GM12875 (cell line): ENCODE measurements around the gene EXT2.

Source experiments
- H3K4me3 ChIP-seq: one replicate; pipeline ENCODE4 v1.5.1; 2011; ENCODE audit warnings: low read depth, low read length, control low read depth
- TF ChIP-seq, protein P1 (sequence below): IDR thresholded peaks from 2 replicates; pipeline ENCODE4 v1.5.1; 2011; ENCODE audit warnings: low read depth, mild to moderate bottlenecking, control low read depth, inconsistent platforms, low read length, moderate library complexity, borderline replicate concordance; ENCODE audit not compliant: insufficient read depth

Gene EXT2

DNA sequence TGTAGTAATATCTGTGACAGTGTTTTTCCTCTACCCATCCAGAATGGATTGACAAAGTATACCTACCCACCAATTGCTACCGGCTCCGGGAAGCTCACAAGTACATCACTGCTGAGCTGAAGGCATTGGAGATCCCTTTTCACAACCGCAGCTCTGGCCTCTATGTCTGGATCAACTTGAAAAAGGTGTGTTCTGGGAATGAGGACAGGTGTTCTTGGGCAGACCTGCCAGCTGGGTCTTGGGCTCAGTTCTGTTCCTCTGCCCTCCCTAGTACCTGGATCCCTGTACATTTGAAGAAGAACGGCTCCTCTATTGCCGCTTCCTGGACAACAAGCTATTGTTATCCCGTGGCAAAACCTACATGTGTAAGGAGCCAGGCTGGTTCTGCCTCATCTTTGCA, 37.2 kb upstream of the EXT2 start:
- no peak overlapping the region for H3K4me3 ChIP-seq
- TF ChIP-seq, protein P1, sequence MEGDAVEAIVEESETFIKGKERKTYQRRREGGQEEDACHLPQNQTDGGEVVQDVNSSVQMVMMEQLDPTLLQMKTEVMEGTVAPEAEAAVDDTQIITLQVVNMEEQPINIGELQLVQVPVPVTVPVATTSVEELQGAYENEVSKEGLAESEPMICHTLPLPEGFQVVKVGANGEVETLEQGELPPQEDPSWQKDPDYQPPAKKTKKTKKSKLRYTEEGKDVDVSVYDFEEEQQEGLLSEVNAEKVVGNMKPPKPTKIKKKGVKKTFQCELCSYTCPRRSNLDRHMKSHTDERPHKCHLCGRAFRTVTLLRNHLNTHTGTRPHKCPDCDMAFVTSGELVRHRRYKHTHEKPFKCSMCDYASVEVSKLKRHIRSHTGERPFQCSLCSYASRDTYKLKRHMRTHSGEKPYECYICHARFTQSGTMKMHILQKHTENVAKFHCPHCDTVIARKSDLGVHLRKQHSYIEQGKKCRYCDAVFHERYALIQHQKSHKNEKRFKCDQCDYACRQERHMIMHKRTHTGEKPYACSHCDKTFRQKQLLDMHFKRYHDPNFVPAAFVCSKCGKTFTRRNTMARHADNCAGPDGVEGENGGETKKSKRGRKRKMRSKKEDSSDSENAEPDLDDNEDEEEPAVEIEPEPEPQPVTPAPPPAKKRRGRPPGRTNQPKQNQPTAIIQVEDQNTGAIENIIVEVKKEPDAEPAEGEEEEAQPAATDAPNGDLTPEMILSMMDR = no peak

DNA sequence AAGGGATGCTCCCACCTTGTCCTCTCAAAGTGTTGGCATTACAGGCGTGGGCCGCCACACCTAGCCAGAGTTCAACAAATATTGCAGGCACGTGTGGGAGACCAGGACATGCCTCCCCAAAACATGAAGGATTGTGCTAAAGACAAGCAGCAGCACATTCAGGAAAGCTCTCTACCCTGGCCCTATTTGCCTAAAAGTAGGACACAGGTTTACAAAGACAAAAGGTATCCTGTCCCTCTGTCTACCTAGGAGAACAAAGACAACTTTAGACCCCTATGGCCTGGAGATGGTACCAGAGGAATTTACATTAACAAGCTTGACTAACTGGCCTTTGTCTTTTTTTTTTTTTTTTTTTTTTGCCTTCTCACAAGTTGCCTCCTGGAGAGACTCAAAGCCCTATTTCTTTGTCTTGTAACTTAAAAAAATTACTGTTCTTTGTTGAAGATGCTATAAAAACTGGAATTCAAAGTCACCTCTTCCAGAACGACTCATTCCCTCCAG, 30.3 kb upstream of the EXT2 start:
- no peak overlapping the region for H3K4me3 ChIP-seq
- TF ChIP-seq, protein P1 = no peak

DNA sequence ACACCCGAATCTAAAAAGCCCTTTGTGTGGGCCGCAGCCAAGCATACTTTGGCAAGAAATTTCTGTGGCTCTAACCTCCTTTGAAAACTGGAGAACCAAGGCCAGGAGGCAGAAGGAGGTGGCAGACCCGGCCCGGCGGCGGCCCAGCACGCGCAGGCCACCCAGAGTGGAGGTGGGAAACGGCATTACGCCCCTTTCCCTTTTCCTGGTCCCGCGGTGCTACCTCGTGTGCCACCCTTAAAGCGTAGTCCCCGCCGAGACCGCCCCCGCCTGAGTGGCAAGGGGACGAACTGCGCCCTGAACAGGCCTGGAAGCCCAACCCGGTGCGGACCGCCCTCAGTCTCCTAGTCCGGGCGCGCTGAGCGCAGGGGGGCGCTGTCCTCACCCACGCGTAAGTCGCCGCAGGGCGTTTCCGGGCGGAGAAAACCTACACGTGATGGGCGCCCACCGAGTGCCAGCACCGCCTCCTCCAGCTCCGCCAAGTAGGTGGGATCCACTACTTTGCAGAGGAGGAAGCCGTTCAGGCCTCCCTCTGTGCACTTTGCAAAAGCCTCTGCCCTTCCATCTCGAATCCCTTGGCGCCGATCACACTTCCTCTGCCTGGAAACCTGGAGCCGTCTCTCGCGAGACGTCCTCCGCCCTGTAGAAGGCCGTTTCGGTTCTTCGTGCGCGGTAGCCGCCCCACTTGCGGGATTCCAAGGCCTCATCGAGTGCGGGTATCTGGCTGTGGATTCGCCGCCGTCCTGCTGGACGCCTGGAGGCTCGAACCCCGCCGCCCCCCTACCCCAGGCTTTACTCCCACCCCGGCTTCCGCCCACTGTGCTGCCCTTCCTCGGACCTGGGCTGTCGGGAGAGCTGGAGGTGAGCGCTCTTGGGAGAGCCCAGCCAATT, 29.4 kb upstream of the EXT2 start, which contains the start of gene ACCS:
ACCS (plus strand) TSS at position 430 of the 891 bp plus-strand sequence. CDS start 1,358 bp downstream, outside the sequence.
- TF ChIP-seq, protein P1 = peak; percentile 90
- H3K4me3 ChIP-seq = peak within 1 kb of the TSS; percentile 73

DNA sequence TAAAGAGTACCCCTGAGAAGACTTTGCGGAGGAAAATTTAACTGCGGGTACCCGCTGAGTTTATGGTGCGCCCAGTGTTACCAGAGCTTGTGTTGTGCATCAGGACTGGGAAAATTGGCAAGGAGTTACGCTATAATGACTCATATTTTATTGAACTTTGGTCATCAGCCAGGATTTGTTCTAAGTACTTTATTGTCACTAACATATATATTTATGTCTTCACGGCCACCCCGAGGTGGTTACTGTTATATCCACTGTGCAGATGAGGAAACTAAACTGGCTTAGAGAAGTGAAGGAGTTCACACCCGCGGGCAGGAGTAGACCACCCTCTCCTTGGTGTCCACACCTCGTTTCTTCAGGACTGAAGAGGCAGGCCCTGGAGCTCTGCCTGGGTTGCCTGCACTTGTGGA, 28.7 kb upstream of the EXT2 start:
- TF ChIP-seq, protein P1 = no peak
- peak overlapping the region; percentile 73 for H3K4me3 ChIP-seq

DNA sequence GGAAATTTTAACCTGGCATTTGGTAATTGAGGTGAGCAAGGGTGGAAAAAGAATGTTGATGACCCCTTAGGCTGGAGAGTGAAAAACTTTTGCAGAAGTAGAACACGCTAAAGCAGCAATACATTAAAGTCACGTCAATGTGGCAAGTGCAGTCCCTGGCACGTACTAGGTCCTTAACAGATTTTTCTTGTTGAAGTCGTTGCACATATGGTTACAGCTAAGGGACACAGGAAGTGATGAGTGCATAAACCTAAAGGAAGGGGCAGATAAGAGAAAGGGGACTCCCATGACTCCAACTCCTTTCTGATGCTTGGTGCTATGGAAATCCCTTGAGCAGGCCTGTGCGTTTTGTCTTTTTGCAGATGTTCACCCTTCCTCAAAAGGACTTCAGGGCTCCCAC, 28.2 kb upstream of the EXT2 start:
- TF ChIP-seq, protein P1 = no peak
- H3K4me3 ChIP-seq = no peak overlapping the region

DNA sequence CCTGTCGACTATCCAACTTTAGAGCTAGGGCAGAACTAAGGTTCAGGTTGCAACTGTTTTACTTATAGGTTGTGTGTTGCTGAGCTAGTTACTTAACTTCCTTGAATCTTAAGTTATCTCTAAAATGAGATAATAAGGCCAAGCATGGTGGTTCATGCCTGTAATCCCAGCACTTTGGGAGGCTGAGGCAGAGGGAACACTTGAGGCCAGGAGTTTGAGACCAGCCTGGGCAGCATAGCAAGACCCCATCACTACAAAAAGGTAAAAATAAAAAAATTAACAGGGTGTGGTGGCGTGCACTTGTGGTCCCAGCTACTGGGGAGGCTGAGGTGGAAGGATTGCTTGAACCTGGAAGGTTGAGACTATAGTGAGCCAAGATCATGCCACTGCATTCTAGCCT, 27.3 kb upstream of the EXT2 start:
- TF ChIP-seq, protein P1 = no peak
- no peak overlapping the region for H3K4me3 ChIP-seq

DNA sequence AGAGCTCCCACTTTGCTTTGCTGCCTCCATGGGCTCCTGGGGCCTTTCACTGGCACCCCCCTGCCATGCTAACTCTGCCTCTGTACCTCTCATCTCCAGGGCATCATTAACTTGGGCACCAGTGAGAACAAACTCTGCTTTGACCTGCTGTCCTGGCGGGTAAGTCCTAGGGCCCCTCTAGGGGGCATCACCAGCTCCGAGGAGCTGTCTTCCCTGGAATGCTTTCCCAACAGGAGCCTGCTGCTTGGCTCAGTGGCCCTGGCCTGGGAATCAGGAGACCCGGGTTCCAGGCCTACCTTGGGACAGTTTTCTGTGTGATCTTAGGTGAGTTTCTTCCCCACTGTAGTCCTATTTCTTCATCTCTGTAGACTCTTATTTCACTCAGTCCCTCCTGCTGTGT, 24.3 kb upstream of the EXT2 start:
- TF ChIP-seq, protein P1 = no peak
- no peak overlapping the region for H3K4me3 ChIP-seq
